ENCODE measurements around the gene RSPRY1.
"Not testable (repeated sequence)": the region's sequence is repeated elsewhere in the genome, so short reads cannot be mapped to it uniquely, and the experiment has no call there.

Gene RSPRY1

DNA sequence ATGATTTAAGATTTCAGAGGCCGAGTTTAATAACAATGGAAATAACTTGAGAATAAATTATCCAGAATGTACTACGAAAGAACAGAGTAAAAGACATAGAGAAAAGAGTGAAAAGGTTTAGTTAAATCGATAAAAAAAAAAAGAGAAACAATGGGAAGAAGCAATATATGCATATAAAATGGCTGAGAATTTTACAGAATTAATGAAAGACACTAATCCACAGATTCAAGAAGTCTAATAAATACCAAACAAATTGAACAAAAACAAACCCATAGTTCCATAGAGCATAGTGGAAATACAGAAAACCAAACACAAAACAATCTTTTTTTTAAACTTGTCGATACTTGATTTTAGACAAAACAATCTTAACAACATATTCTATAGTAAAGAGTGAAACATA is 2.0 kb upstream of the RSPRY1 start:
- in situ Hi-C loops (cut with HindIII; ENCODE audit: low sequenced_read_pairs), result loop anchor here (5.0 kb wide), 1 partner anchor 77 kb away; no protein-coding TSS in a partner anchor

DNA sequence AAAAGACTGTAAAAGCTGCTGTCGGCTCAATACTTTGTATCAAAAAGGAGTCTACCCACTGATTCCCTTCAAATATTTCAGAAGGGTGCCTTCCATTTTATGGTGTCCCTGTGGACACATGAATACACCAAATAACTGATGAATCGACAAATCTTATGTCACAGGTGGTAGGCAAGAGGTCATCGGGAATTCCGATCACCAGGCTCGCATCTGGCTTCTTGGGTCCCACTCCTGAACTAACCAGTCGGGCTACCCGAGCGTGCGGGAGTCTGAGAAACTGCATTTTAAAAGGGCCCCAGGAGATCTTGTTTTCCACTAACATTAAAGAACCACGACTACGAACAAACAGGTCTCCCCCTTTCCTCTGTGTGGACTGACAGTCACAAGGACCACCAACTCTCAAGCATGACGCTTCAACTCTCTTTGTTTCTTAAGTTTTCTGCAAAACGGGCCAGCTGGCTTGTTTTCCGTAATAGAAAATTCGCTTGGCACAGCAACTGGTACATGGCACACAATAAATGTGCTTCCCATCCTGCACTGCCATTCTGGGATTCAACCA is 1.2 kb upstream of the RSPRY1 start:
- in situ Hi-C loops (cut with HindIII; ENCODE audit: low sequenced_read_pairs), result loop anchor here (5.0 kb wide), 1 partner anchor 78 kb away; no protein-coding TSS in a partner anchor

DNA sequence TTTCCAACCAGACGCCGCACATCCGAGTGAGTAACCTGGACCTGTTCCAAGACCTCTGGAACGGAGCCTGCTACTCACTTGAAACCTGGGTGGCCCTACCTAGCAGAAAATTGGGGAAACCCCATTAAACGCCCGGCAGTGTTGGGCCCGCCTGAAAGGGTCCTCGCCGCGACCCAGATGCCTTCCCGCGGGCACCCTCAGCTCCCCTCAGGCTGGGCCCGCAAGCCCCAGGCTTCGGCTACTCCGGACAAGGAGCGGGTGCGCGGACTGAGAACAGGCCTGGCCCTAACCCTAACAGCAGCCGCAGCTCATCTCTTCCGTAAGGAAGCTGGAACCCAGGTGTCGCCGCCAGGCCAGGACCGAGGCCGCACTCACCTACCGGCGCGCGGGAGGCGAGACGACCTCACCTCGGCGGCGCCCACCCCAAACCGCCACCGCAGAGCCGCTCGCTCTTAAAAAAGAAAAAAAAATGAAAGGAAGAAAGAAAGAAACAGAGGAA is 634 bp upstream of the RSPRY1 start:
- in situ Hi-C loops (cut with HindIII; ENCODE audit: low sequenced_read_pairs), result no loop called here

DNA sequence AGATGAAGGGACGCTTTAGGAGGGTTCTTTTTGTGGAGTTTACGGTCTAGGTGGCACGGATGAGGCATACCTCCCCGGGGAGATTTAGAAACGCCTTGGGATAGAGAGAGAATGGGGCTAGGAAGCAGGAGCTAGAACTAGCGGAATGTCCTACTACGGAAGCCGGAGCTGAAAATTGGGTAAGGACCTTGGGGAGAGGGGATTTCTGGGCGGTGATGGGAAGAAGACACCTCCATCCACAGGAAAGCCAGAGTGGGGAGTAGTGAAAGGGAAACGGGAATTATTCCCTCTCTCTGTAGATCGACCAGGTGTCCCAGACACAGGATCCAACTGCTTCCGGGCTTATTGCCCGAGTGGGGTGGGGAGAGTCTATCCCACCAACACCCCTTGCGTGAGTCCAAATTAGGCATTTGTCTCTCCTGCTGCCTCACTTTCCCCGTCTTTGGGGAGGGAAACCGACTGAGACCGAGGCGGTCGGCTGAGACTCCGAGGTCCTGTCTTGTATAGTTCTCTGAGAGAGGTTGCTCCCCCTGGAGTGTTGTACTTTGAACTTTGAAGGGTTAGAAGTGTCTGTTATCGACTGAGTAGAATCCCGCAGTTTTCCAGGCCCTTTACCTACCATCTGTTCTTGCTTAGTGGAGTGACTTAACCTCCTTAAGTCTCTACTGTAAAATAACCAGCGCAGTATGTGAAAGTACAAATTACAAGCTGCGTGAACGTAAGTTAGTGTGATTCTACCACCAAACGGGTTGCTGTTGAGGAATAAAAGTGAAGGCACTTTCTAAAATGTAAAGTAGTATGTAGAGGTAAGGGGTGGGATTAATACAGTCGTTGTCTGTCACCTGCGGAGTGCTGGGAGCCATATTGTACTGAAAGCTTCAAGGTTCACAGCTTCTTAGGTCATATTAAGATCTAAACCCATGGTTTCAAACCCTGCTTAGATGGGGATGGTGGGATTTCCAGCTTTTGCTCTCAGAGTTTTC is 1.0 kb downstream of the RSPRY1 start:
- in situ Hi-C loops (cut with HindIII; ENCODE audit: low sequenced_read_pairs), result no loop called here

- in situ Hi-C loops (cut with HindIII; ENCODE audit: low sequenced_read_pairs), result not testable (repeated sequence)
These were observed 2.0 kb downstream of the RSPRY1 start for GRCh38 chr16:57187902-57188710.

DNA sequence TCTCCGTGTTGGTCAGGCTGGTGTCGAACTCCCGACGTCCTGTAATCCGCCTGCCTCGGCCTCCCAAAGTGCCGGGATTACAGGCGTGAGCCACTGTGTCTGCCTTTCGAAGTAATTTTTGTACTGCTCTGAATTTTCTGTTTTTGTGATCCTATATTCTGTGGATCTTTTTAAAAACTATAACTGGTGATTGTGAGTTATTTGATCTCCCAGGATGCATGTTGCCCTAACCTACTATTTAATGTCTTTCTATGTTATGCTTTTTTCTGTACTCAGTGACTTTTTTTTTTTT is 2.5 kb downstream of the RSPRY1 start:
- in situ Hi-C loops (cut with HindIII; ENCODE audit: low sequenced_read_pairs), result no loop called here

DNA sequence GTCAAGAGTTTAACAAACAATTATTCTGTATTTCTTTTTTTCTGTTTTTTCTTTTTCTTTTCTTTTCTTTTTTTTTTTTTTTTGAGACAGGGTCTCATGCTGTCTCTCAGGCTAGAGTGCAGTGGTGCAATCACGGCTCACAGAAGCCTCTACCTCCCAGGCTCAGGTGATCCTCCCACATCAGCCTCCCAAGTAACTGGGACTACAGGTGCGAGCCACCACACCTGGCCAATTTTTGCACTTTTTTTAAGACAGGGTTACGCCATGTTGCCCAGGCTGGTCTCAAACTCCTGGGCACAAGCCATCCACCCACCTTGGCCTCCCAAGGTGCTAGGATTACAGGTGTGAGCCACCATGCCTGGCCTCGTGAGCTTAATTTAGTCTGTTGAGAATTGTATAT is 3.4 kb downstream of the RSPRY1 start:
- in situ Hi-C loops (cut with HindIII; ENCODE audit: low sequenced_read_pairs), result not testable (repeated sequence)

DNA sequence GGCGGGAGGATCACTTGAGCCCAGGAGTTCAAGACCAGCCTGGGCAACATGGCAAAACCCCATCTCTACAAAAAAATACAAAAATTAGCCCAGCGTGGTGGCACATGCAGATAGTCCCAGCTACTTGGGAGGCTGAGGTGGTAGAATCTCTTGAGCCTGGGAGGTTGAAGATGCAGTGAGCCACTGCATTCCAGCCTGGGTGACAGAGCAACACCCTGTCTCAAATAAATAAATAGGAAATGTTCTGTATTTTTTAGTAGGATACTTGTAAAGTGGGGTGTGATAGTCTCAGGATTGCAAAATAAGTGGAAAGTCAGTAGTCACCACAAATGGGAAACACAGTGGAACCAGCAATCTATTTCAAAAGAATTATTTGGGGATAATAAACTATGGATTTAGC is 4.0 kb downstream of the RSPRY1 start:
- in situ Hi-C loops (cut with HindIII; ENCODE audit: low sequenced_read_pairs), result no loop called here

DNA sequence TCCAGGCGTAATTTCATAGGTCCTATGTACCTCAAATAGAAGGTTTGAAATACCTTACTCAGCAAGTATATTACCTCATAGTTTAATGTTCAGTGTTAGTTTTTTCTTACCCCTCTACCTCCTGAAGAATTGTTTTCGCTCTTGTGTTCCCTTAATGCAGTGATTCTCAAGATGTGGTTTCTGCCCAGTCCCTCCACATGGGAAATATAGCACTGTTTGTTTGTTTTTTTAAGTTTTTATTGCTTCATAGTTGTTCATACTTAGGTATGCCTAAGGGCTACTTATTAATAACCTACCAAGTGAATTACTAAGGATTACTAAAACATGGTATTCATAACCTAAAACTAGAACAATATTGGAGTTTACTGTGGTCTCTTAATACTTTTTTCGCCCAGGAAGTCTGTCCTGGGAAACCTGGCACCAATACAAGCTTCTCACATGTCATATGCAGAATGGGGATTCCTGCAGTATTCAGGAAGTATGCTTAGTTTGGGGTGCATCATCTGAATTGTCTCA is 5.0 kb downstream of the RSPRY1 start:
- in situ Hi-C loops (cut with HindIII; ENCODE audit: low sequenced_read_pairs), result no loop called here

DNA sequence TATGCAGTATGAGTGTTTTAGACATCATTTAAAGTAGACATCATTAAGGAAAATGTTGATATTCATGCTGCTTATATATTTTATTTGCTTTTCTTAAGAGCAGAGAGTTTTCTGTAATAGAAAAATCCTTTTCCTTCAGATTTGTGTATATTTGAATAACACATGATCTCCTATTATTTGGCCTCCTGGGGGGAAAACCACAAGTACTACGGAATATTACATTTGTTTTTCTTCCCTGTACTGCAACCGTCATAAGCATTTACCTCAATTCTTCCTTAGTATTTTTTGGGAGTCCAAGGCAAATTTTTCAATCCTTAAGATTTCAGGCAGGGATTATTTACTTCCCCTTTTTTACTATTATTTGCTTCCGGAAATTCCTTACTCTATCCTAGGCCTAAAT is 6.0 kb downstream of the RSPRY1 start:
- in situ Hi-C loops (cut with HindIII; ENCODE audit: low sequenced_read_pairs), result no loop called here

- in situ Hi-C loops (cut with HindIII; ENCODE audit: low sequenced_read_pairs), result no loop called here
These were observed 6.8 kb downstream of the RSPRY1 start for GRCh38 chr16:57192720-57193486.

DNA sequence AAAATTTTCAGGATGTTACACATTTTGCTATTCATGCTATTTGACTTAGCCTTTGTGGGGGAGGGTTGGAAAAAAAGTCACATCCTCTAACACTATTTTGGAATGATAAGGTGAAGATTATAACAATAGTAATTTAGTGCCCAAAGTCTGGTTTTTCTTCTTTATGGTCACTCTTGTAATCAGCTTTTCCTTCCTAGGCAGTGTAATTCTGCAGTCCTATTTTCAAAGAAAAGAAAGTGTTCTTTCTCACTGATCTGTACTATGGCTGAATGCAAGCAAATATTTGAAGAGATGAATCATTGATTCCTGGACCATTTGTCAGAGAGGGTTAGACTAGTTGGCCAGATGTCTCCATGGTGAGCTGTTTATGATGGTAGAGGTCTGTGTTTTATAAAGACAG is 8.4 kb downstream of the RSPRY1 start:
- in situ Hi-C loops (cut with HindIII; ENCODE audit: low sequenced_read_pairs), result no loop called here

GRCh38 chr16:57196286-57196685 is 10.2 kb downstream of the RSPRY1 start:
- in situ Hi-C loops (cut with HindIII; ENCODE audit: low sequenced_read_pairs), result no loop called here

DNA sequence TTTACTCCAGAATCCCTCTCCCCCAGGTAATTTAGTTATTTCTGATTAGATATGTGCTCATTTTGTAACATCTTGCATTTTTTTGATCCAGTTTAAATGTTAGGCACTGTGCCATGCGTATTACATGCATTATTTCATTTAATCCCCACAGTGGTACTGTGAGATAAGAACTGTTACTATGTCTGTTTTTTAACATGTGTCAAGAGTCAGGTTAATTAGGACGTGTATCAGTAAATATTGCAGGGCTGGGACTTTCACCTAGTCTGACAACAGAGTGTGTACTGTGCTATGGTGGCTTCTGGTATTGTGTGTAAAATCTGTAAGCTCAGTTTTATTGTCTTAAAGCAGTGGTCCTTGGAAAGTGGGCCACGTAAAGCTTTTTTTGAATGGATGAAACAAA is 10.6 kb downstream of the RSPRY1 start:
- in situ Hi-C loops (cut with HindIII; ENCODE audit: low sequenced_read_pairs), result no loop called here

DNA sequence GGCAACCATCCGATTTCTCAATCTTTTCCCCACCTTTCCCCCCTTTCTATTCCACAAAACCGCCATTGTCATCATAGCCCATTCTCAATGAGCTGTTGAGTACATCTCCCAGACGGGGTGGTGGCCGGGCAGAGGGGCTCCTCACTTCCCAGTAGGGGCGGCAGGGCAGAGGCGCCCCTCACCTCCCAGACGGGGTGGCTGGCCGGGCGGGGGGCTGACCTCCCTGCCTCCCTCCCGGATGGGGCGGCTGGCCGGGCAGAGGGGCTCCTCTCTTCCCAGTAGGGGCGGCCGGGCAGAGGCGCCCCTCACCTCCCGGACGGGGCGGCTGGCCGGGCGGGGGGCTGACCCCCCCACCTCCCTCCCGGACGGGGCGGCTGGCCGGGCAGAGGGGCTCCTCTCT is 14.2 kb downstream of the RSPRY1 start:
- in situ Hi-C loops (cut with HindIII; ENCODE audit: low sequenced_read_pairs), result not testable (repeated sequence)

DNA sequence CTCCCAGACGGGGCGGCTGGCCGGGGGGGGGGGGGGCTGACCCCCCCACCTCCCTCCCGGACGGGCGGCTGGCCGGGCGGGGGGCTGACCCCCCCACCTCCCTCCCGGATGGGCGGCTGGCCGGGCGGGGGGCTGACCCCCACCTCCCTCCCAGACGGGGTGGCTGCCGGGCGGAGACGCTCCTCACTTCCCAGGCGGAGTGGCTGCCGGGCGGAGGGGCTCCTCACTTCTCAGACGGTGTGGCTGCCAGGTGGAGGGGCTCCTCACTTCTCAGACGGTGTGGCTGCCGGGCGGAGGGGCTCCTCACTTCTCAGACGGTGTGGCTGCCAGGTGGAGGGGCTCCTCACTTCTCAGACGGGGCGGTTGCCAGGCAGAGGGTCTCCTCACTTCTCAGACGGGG is 14.8 kb downstream of the RSPRY1 start:
- in situ Hi-C loops (cut with HindIII; ENCODE audit: low sequenced_read_pairs), result not testable (repeated sequence)

DNA sequence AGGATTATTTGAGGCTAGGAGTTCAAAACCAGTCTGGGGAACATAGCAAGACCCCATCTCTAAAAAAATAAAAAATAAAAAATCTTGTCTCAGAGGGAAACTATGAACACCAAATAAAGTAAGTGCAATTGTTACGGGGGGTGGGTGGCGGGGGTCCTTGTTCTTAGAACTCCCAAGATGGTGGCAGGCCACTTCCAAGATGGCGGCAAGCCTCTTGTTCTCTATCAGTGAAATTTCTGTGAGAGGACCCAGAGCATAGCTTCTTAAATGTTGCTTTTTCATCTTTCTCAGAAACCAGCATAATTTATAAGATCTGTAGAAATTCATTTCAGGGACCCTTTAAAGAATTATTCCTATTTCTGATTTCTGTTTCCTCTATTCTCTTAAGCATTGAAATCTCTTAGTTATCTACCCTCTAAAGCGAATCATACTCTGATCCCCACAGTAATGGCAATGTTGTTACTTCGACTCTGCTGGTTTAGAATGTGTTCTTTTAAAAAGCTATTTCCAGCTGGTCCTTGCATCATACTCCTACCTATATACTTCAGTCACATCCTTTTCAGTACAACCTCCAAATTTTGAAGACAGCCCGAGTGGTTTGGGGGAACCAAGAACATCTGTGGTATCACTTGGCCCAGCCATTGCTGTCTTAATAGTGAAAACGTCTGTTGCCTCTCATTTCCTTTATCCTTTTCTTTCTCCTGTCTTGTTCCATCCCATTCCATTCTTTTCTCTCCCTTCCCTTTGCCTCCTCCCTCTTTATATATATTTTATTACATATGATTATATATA is 16.2 kb downstream of the RSPRY1 start:
- in situ Hi-C loops (cut with HindIII; ENCODE audit: low sequenced_read_pairs), result no loop called here

GRCh38 chr16:57203451-57203850 is 17.3 kb downstream of the RSPRY1 start:
- in situ Hi-C loops (cut with HindIII; ENCODE audit: low sequenced_read_pairs), result no loop called here

- in situ Hi-C loops (cut with HindIII; ENCODE audit: low sequenced_read_pairs), result no loop called here
These were observed 18.5 kb downstream of the RSPRY1 start for GRCh38 chr16:57204675-57205074.

DNA sequence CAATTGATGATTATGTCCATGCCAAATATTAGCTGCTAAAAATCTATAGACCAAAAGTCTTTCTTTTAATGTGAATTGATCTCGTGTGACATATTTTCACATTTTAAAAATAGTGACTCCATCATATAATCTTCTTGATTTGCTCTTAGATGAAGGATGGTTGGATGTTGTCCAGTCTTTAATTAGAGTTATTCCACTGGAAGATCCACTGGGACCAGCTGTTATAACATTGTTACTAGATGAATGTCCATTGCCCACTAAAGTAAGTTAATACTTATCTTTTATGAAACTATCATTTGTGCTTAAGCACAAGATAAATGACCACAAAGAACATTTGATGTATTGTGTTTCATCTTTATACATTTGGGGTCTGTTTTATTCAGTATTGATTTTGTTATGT is 22.8 kb downstream of the RSPRY1 start:
- in situ Hi-C loops (cut with HindIII; ENCODE audit: low sequenced_read_pairs), result no loop called here

All from endothelial cell of hepatic sinusoid (primary cell).